ENCODE data around the gene NAALADL2. TPM values are rescaled to one million over a fixed set of nuclear protein-coding genes. Genes with fewer than 3 reads are reported as not detected.
"Not testable (repeated sequence)": the region's sequence is repeated elsewhere in the genome, so short reads cannot be mapped to it uniquely, and the experiment has no call there.

NAALADL2 gene
- total RNA-seq, 2 experiments from 2014 or later, result not detected

- CTCF ChIA-PET, result no interaction called here
- POLR2A ChIA-PET, result no interaction called here
- H3K9me3 Mint-ChIP-seq, result no peaks in the 10 kb centered on the region
- DNase-seq, result no peak
- H3K27me3 Mint-ChIP-seq, result no peaks in the 10 kb centered on the region
- no peak overlapping the region for H3K4me3 Mint-ChIP-seq
- H3K27ac Mint-ChIP-seq, result no peak overlapping the region
- H3K4me1 Mint-ChIP-seq, result no peaks in the 10 kb centered on the region
- H3K36me3 Mint-ChIP-seq (ENCODE audit: low read depth), result no peaks in the 10 kb centered on the region
Observed at GRCh38 chr3:175573226-175573625, 714.1 kb downstream of the NAALADL2 start.

- ChIA-PET CTCF (no interaction called here), POLR2A (no interaction called here)
- Mint-ChIP-seq H3K4me1 (no peaks in the 10 kb centered on the region), H3K9me3 (no peaks in the 10 kb centered on the region), H3K36me3 (ENCODE audit: low read depth) (no peaks in the 10 kb centered on the region), H3K4me3 (no peak overlapping the region), H3K27ac (no peak overlapping the region), H3K27me3 (no peaks in the 10 kb centered on the region)
- DNase-seq, result no peak
Observed at GRCh38 chr3:175580318-175580717, 721.2 kb downstream of the NAALADL2 start.

- no peak overlapping the region for H3K4me3 Mint-ChIP-seq
- H3K36me3 Mint-ChIP-seq (ENCODE audit: low read depth), result no peaks in the 10 kb centered on the region
- H3K27ac Mint-ChIP-seq, result no peak overlapping the region
- POLR2A ChIA-PET, result no interaction called here
- no peaks in the 10 kb centered on the region for H3K4me1 Mint-ChIP-seq
- H3K27me3 Mint-ChIP-seq, result no peaks in the 10 kb centered on the region
- no peak for DNase-seq
- H3K9me3 Mint-ChIP-seq, result no peaks in the 10 kb centered on the region
- CTCF ChIA-PET, result no interaction called here
Observed at GRCh38 chr3:175585898-175586297, 726.8 kb downstream of the NAALADL2 start.

GRCh38 chr3:175590745-175591144 is 731.6 kb downstream of the NAALADL2 start:
- Mint-ChIP-seq H3K27ac (no peak overlapping the region), H3K36me3 (ENCODE audit: low read depth) (no peaks in the 10 kb centered on the region), H3K27me3 (no peaks in the 10 kb centered on the region), H3K4me3 (no peak overlapping the region), H3K4me1 (no peaks in the 10 kb centered on the region), H3K9me3 (peaks cover 11% of the 10 kb centered on the region)
- POLR2A ChIA-PET, result no interaction called here
- CTCF ChIA-PET, result no interaction called here
- no peak for DNase-seq

- H3K9me3 Mint-ChIP-seq, result peaks cover 11% of the 10 kb centered on the region
- ChIA-PET POLR2A (no interaction called here), CTCF (no interaction called here)
- H3K27ac Mint-ChIP-seq, result no peak overlapping the region
- H3K4me1 Mint-ChIP-seq, result no peaks in the 10 kb centered on the region
- no peaks in the 10 kb centered on the region for H3K27me3 Mint-ChIP-seq
- H3K36me3 Mint-ChIP-seq (ENCODE audit: low read depth), result no peaks in the 10 kb centered on the region
- no peak for DNase-seq
- H3K4me3 Mint-ChIP-seq, result no peak overlapping the region
Observed at GRCh38 chr3:175591375-175591774, 732.2 kb downstream of the NAALADL2 start.

GRCh38 chr3:175593331-175593730 is 734.2 kb downstream of the NAALADL2 start:
- Mint-ChIP-seq H3K27me3 (no peaks in the 10 kb centered on the region), H3K27ac (no peak overlapping the region), H3K4me1 (no peaks in the 10 kb centered on the region), H3K4me3 (no peak overlapping the region), H3K36me3 (ENCODE audit: low read depth) (no peaks in the 10 kb centered on the region), H3K9me3 (peaks cover 11% of the 10 kb centered on the region)
- ChIA-PET POLR2A (no interaction called here), CTCF (no interaction called here)
- no peak for DNase-seq

GRCh38 chr3:175598740-175599139 is 739.6 kb downstream of the NAALADL2 start:
- H3K9me3 Mint-ChIP-seq, result peaks cover 8% of the 10 kb centered on the region
- CTCF ChIA-PET, result no interaction called here

GRCh38 chr3:175601521-175601920 is 742.4 kb downstream of the NAALADL2 start:
- H3K36me3 Mint-ChIP-seq (ENCODE audit: low read depth), result no peaks in the 10 kb centered on the region
- DNase-seq, result no peak
- no peaks in the 10 kb centered on the region for H3K27me3 Mint-ChIP-seq
- H3K9me3 Mint-ChIP-seq, result peaks cover 2% of the 10 kb centered on the region
- no peak overlapping the region for H3K27ac Mint-ChIP-seq
- ChIA-PET POLR2A (no interaction called here), CTCF (no interaction called here)
- H3K4me1 Mint-ChIP-seq, result no peaks in the 10 kb centered on the region
- H3K4me3 Mint-ChIP-seq, result no peak overlapping the region

More at GRCh38 chr3:175598740-175599139, 739.6 kb downstream of the NAALADL2 start:
- no peak overlapping the region for H3K27ac Mint-ChIP-seq
- H3K27me3 Mint-ChIP-seq, result no peaks in the 10 kb centered on the region
- H3K4me1 Mint-ChIP-seq, result no peaks in the 10 kb centered on the region
- H3K36me3 Mint-ChIP-seq (ENCODE audit: low read depth), result no peaks in the 10 kb centered on the region
- no peak for DNase-seq
- no peak overlapping the region for H3K4me3 Mint-ChIP-seq
- POLR2A ChIA-PET, result no interaction called here

- ChIA-PET POLR2A (no interaction called here), CTCF (no interaction called here)
- Mint-ChIP-seq H3K9me3 (peaks cover 3% of the 10 kb centered on the region), H3K27ac (no peak overlapping the region), H3K36me3 (ENCODE audit: low read depth) (no peaks in the 10 kb centered on the region), H3K4me3 (no peak overlapping the region), H3K4me1 (no peaks in the 10 kb centered on the region), H3K27me3 (no peaks in the 10 kb centered on the region)
- no peak for DNase-seq
Observed at GRCh38 chr3:175605851-175606250, 746.7 kb downstream of the NAALADL2 start.

- no peak for DNase-seq
- CTCF ChIA-PET, result interaction anchor here (0.7 kb wide), 1 partner anchor 1400 kb away, joined by 3 read pairs; no protein-coding TSS in a partner anchor
- POLR2A ChIA-PET, result no interaction called here
- H3K36me3 Mint-ChIP-seq (ENCODE audit: low read depth), result no peaks in the 10 kb centered on the region
- H3K9me3 Mint-ChIP-seq, result peaks cover 3% of the 10 kb centered on the region
- H3K4me1 Mint-ChIP-seq, result no peaks in the 10 kb centered on the region
- no peak overlapping the region for H3K27ac Mint-ChIP-seq
- no peak overlapping the region for H3K4me3 Mint-ChIP-seq
- no peaks in the 10 kb centered on the region for H3K27me3 Mint-ChIP-seq
Observed at GRCh38 chr3:175606650-175607318, 747.6 kb downstream of the NAALADL2 start.

GRCh38 chr3:175608356-175608755 is 749.2 kb downstream of the NAALADL2 start:
- Mint-ChIP-seq H3K27ac (no peak overlapping the region), H3K36me3 (ENCODE audit: low read depth) (no peaks in the 10 kb centered on the region), H3K4me1 (no peaks in the 10 kb centered on the region), H3K4me3 (no peak overlapping the region), H3K27me3 (no peaks in the 10 kb centered on the region), H3K9me3 (peaks cover 3% of the 10 kb centered on the region)
- ChIA-PET POLR2A (no interaction called here), CTCF (no interaction called here)
- DNase-seq, result no peak

- Mint-ChIP-seq H3K4me3 (no peak overlapping the region), H3K27me3 (no peaks in the 10 kb centered on the region), H3K36me3 (ENCODE audit: low read depth) (no peaks in the 10 kb centered on the region), H3K27ac (no peak overlapping the region), H3K9me3 (peaks cover 3% of the 10 kb centered on the region), H3K4me1 (no peaks in the 10 kb centered on the region)
- POLR2A ChIA-PET, result no interaction called here
- no peak for DNase-seq
- CTCF ChIA-PET, result no interaction called here
Observed at GRCh38 chr3:175608911-175609310, 749.8 kb downstream of the NAALADL2 start.

- H3K9me3 Mint-ChIP-seq, result peaks cover 2% of the 10 kb centered on the region
- no peaks in the 10 kb centered on the region for H3K4me1 Mint-ChIP-seq
- H3K27me3 Mint-ChIP-seq, result no peaks in the 10 kb centered on the region
- no peaks in the 10 kb centered on the region for H3K36me3 Mint-ChIP-seq (ENCODE audit: low read depth)
- no peak overlapping the region for H3K27ac Mint-ChIP-seq
- H3K4me3 Mint-ChIP-seq, result no peak overlapping the region
- CTCF ChIA-PET, result no interaction called here
- no peak for DNase-seq
- POLR2A ChIA-PET, result no interaction called here
Observed at GRCh38 chr3:175612487-175613196, 753.5 kb downstream of the NAALADL2 start.

- H3K9me3 Mint-ChIP-seq; DNase-seq; H3K27ac Mint-ChIP-seq; H3K4me3 Mint-ChIP-seq; H3K36me3 Mint-ChIP-seq (ENCODE audit: low read depth); POLR2A ChIA-PET; H3K4me1 Mint-ChIP-seq; H3K27me3 Mint-ChIP-seq; CTCF ChIA-PET: not testable (repeated sequence)
Observed at GRCh38 chr3:175614107-175614506, 755.0 kb downstream of the NAALADL2 start.
